Astrocyte (in vitro differentiated cells and primary cell): ENCODE data around the gene VPS13C.

Experiments
- CTCF ChIP-seq: IDR thresholded peaks from 2 replicates; pipeline ENCODE4 v1.5.1; 2011; ENCODE audit warnings: low read depth, mild to moderate bottlenecking, inconsistent platforms, low read length, moderate library complexity; ENCODE audit not compliant: insufficient read depth
- EZH2 ChIP-seq: IDR thresholded peaks from 2 replicates; pipeline ENCODE4 v1.6.1; 2012; ENCODE audit warnings: mild to moderate bottlenecking, low read length, inconsistent platforms; ENCODE audit not compliant: insufficient read depth

GRCh38 chr15:62104401-62104800 lies 44.2 kb upstream of the VPS13C start:
- no peak for TF ChIP-seq CTCF
- TF ChIP-seq EZH2 = no peak
